GM23338 (cell line): Measurements from ENCODE around the gene XRCC4. TPM values are rescaled to one million over a fixed set of nuclear protein-coding genes. Genes with fewer than 3 reads are reported as not detected.

Source experiments
- ATAC-seq: fragments of 200-7000 bp; cut with Tn5 transposase; 3 replicates; pipeline ENCODE4 v1.9.1; 2020
- DNase-seq: peaks from one replicate; pipeline ENCODE4 v3.0.0-alpha.2; 2015; ENCODE audit warnings: low spot score
- H2AFZ ChIP-seq: fragments of 200-600 bp; sonication (generic); 2 replicates; pipeline ENCODE4 v1.8.0; 2016; ENCODE audit warnings: antibody characterized with exemption, mild to moderate bottlenecking, moderate library complexity
- H3F3A ChIP-seq: fragments of 200-600 bp; sonication (generic); replicated peaks from 2 replicates; pipeline ENCODE4 v1.8.0; 2017; ENCODE audit warnings: antibody characterized with exemption, mixed run types, low read depth
- H3K27ac ChIP-seq: fragments of 200-600 bp; sonication (generic); 2 replicates; pipeline ENCODE4 v1.6.1; 2016; ENCODE audit warnings: low read depth
- H3K27me3 ChIP-seq: fragments of 200-600 bp; sonication (generic); 2 replicates; pipeline ENCODE4 v1.8.0; 2016; ENCODE audit warnings: mild to moderate bottlenecking, mixed run types, moderate library complexity; ENCODE audit not compliant: insufficient read depth
- H3K36me3 ChIP-seq: fragments of 200-600 bp; sonication (generic); 2 replicates; pipeline ENCODE4 v1.8.0; 2016; ENCODE audit warnings: mild to moderate bottlenecking; ENCODE audit not compliant: insufficient read depth
- H3K4me1 ChIP-seq: fragments of 200-600 bp; sonication (generic); 2 replicates; pipeline ENCODE4 v1.8.0; 2016; ENCODE audit warnings: mild to moderate bottlenecking, moderate library complexity; ENCODE audit not compliant: insufficient read depth
- H3K4me2 ChIP-seq: fragments of 200-600 bp; sonication (generic); 2 replicates; pipeline ENCODE4 v1.7.1; 2017; ENCODE audit warnings: mixed run types
- H3K4me3 ChIP-seq: fragments of 200-600 bp; sonication (generic); 2 replicates; pipeline ENCODE4 v1.6.1; 2016; ENCODE audit warnings: mixed run types
- H3K79me2 ChIP-seq: fragments of 200-600 bp; sonication (generic); replicated peaks from 2 replicates; pipeline ENCODE4 v1.8.0; 2017; ENCODE audit warnings: mild to moderate bottlenecking; ENCODE audit not compliant: insufficient read depth
- H3K9me2 ChIP-seq: fragments of 200-600 bp; sonication (generic); 2 replicates; pipeline ENCODE4 v1.8.0; 2017; ENCODE audit not compliant: insufficient read depth
- H4K20me1 ChIP-seq: fragments of 200-600 bp; sonication (generic); replicated peaks from 2 replicates; pipeline ENCODE4 v1.8.0; 2017; ENCODE audit warnings: mild to moderate bottlenecking; ENCODE audit not compliant: insufficient read depth
- H3K27ac Mint-ChIP-seq: 2 replicates; pipeline ENCODE4 v1.8.0; 2020; ENCODE audit warnings: inconsistent platforms, mild to moderate bottlenecking, moderate library complexity, mixed read lengths
- H3K27me3 Mint-ChIP-seq: 3 replicates; pipeline ENCODE4 v1.8.0; 2022; ENCODE audit warnings: low read depth, mild to moderate bottlenecking, moderate library complexity, mixed read lengths, inconsistent platforms; ENCODE audit not compliant: insufficient read depth, poor library complexity
- H3K36me3 Mint-ChIP-seq: 3 replicates; pipeline ENCODE4 v1.8.0; 2021; ENCODE audit warnings: low read depth, mild to moderate bottlenecking, inconsistent platforms, moderate library complexity, mixed read lengths
- H3K4me1 Mint-ChIP-seq: 3 replicates; pipeline ENCODE4 v1.8.0; 2020; ENCODE audit warnings: mild to moderate bottlenecking, inconsistent platforms, mixed read lengths
- H3K4me3 Mint-ChIP-seq: 3 replicates; pipeline ENCODE4 v1.8.0; 2021; ENCODE audit warnings: moderate library complexity, mild to moderate bottlenecking, inconsistent platforms, mixed read lengths
- H3K9me3 Mint-ChIP-seq: 3 replicates; pipeline ENCODE4 v1.8.0; 2020; ENCODE audit warnings: moderate library complexity, mild to moderate bottlenecking, inconsistent platforms, mixed read lengths
- CREB1 ChIP-seq: fragments of 250-450 bp; sonication (Bioruptor Pico); IDR thresholded peaks from 2 replicates; pipeline ENCODE4 v1.5.0; 2020; ENCODE audit warnings: low read depth, mild to moderate bottlenecking, moderate library complexity
- CTCF ChIP-seq, 2 experiments: fragments of 200-600 bp in 1 of 2; sonication (generic) in 1 of 2; conservative IDR thresholded peaks; 2 replicates each; pipeline versions ENCODE4 v1.5.1 to v1.6.1; 2016 to 2017; ENCODE audit warnings: antibody characterized with exemption in 2 of 2, low read depth in 2 of 2, mild to moderate bottlenecking in 2 of 2, moderate library complexity in 1 of 2
- ETS1 ChIP-seq: IDR thresholded peaks from 2 replicates; pipeline ENCODE4 v1.6.1; 2016; ENCODE audit warnings: antibody characterized with exemption
- EZH2 ChIP-seq: fragments of 200-600 bp; sonication (generic); IDR thresholded peaks from one replicate; pipeline ENCODE4 v1.8.0; 2017; ENCODE audit warnings: antibody characterized with exemption, mild to moderate bottlenecking, low read depth; ENCODE audit not compliant: unreplicated experiment
- EZH2phosphoT487 ChIP-seq: fragments of 200-600 bp; sonication (generic); IDR thresholded peaks from one replicate; pipeline ENCODE4 v1.8.1; 2018; ENCODE audit warnings: antibody characterized with exemption; ENCODE audit not compliant: unreplicated experiment
- JUNB ChIP-seq: IDR thresholded peaks from one replicate; pipeline ENCODE4 v1.6.1; 2016; ENCODE audit warnings: antibody characterized with exemption; ENCODE audit not compliant: unreplicated experiment
- NANOG ChIP-seq: IDR thresholded peaks from 2 replicates; pipeline ENCODE4 v1.6.1; 2016; ENCODE audit warnings: antibody characterized with exemption, borderline replicate concordance
- POLR2AphosphoS5 ChIP-seq: IDR thresholded peaks from 2 replicates; pipeline ENCODE4 v1.6.1; 2016; ENCODE audit warnings: antibody characterized with exemption, low read depth
- REST ChIP-seq: IDR thresholded peaks from one replicate; pipeline ENCODE4 v1.6.1; 2018; ENCODE audit warnings: antibody characterized with exemption; ENCODE audit not compliant: unreplicated experiment
- STAT1 ChIP-seq: IDR thresholded peaks from one replicate; pipeline ENCODE4 v1.6.1; 2016; ENCODE audit warnings: antibody characterized with exemption; ENCODE audit not compliant: unreplicated experiment
- ZNF114 ChIP-seq: fragments of 250-450 bp; sonication (Bioruptor Pico); IDR thresholded peaks from 2 replicates; pipeline ENCODE4 v1.5.0; 2020; ENCODE audit warnings: mild to moderate bottlenecking, moderate library complexity
- ZNF331 ChIP-seq: fragments of 250-450 bp; sonication (Bioruptor Pico); IDR thresholded peaks from 2 replicates; pipeline ENCODE4 v1.5.0; 2020; ENCODE audit warnings: low read depth, mild to moderate bottlenecking, moderate library complexity
- ZNF462 ChIP-seq: fragments of 250-450 bp; sonication (Bioruptor Pico); IDR thresholded peaks from 2 replicates; pipeline ENCODE4 v1.5.0; 2020; ENCODE audit warnings: mild to moderate bottlenecking, moderate library complexity
- polyA plus RNA-seq: library from polyadenylated mRNA; unstranded; fragments of >200 nt; fragmentation: Nextera tagmentation; extraction: Ambion mirVana; gene quantifications from 2 replicates; pipeline ENCODE4 v1.2.1, GENCODE V29; 2016
- total RNA-seq: library from RNA; depleted of rRNA; stranded (reverse); fragments of >200 nt; shearing (Covaris generic); gene quantifications from 2 replicates; pipeline ENCODE4 v1.2.3, GENCODE V29; 2014

The XRCC4 gene
- total and polyA plus RNA-seq, 2 experiments from 2014 or later = 11.5 to 22.4 TPM

- H3K4me1 Mint-ChIP-seq = no peaks in the 10 kb centered on the region
- H3K27ac Mint-ChIP-seq = no peak overlapping the region
- Histone ChIP-seq H3K79me2 (no peaks in the 10 kb centered on the region), H3K4me3 (no peak overlapping the region), H3K4me2 (no peak overlapping the region), H3K27me3 (no peaks in the 10 kb centered on the region), H2AFZ (no peak overlapping the region), H4K20me1 (no peaks in the 10 kb centered on the region), H3K9me2 (no peaks in the 10 kb centered on the region), H3K27ac (no peak overlapping the region), H3K36me3 (no peaks in the 10 kb centered on the region), H3F3A (no peaks in the 10 kb centered on the region), H3K4me1 (no peaks in the 10 kb centered on the region)
- no peaks in the 10 kb centered on the region for H3K36me3 Mint-ChIP-seq
- no peaks in the 10 kb centered on the region for H3K9me3 Mint-ChIP-seq
- no peak for DNase-seq
- no peak overlapping the region for H3K4me3 Mint-ChIP-seq
- no peaks in the 10 kb centered on the region for H3K27me3 Mint-ChIP-seq
- no peak for ATAC-seq
- TF ChIP-seq POLR2AphosphoS5 = no peak
- no peak for TF ChIP-seq ETS1
- TF ChIP-seq CTCF (conservative IDR thresholded peaks at IDR 0.05; ENCODE audit: low read depth in 2 of 2) = no peak
- no peak for TF ChIP-seq EZH2phosphoT487
- no peak for TF ChIP-seq ZNF462
- TF ChIP-seq NANOG = no peak
- no peak for TF ChIP-seq EZH2
- TF ChIP-seq JUNB = no peak
- no peak for TF ChIP-seq ZNF331 (CRISPR knock-in tag)
- TF ChIP-seq STAT1 = no peak
- no peak for TF ChIP-seq REST
- TF ChIP-seq ZNF114 (CRISPR knock-in tag) = no peak
- TF ChIP-seq CREB1 (CRISPR knock-in tag) = no peak
Observed at GRCh38 chr5:83199126-83199525, 121.8 kb downstream of the XRCC4 start.
